ENCODE data around the gene VPS13D. TPM values are rescaled to one million over a fixed set of nuclear protein-coding genes. Genes with fewer than 3 reads are reported as not detected.

VPS13D gene
- total RNA-seq, 1 experiment from 2014 or later, result 33.1 TPM

- ChIA-PET POLR2A (no interaction called here), CTCF (no interaction called here)
- H3K9me3 ChIP-seq (ENCODE audit: control insufficient read depth, insufficient read depth, low read depth, low read length), result no peaks in the 10 kb centered on the region
- peaks cover 10% of the 10 kb centered on the region for H3K36me3 ChIP-seq (ENCODE audit: control insufficient read depth, insufficient read depth, low read length)
- intact Hi-C loops (cut with micrococcal nuclease; ENCODE audit: unreplicated experiment) (no loop called here), in situ Hi-C loops (cut with HindIII; ENCODE audit: low pct_unique_long_range_greater_than_20kb, low sequenced_read_pairs) (no loop called here)
- no peak overlapping the region for H3K4me3 ChIP-seq (ENCODE audit: low read depth in 2 of 2, low read length in 2 of 2)
- ATAC-seq, result no peak
- no TSS peak for BruUV-seq (replicated peaks)
- H3K27ac ChIP-seq (ENCODE audit: low read length), result no peak overlapping the region; the same call in 1 of the 2 replicates
- no peak for DNase-seq (ENCODE audit: low read depth, low spot score)
- TF ChIP-seq CTCF (IDR thresholded peaks at IDR 0.05) (no peak), SIN3A (IDR thresholded peaks at IDR 0.05; ENCODE audit: borderline replicate concordance, insufficient read depth, low read depth, low read length) (no peak), POLR2AphosphoS5 (IDR thresholded peaks at IDR 0.05; ENCODE audit: low read depth, low read length) (no peak), REST (IDR thresholded peaks at IDR 0.05; ENCODE audit: insufficient read depth in 1 of 2, low read depth in 2 of 2, low read length in 1 of 2) (no peak), TCF7L2 (IDR thresholded peaks at IDR 0.05; ENCODE audit: low read depth, low read length) (no peak)
- H3K4me1 ChIP-seq (ENCODE audit: control insufficient read depth, insufficient read depth, low read length), result no peaks in the 10 kb centered on the region; the same call in 1 of the 2 replicates
- H3K27me3 ChIP-seq (ENCODE audit: control insufficient read depth, insufficient read depth, low read length), result no peaks in the 10 kb centered on the region
Observed at GRCh38 chr1:12338017-12338416, 108.2 kb downstream of the VPS13D start.

- Histone ChIP-seq H3K4me1 (ENCODE audit: control insufficient read depth, insufficient read depth, low read length) (no peaks in the 10 kb centered on the region; the same call in 1 of the 2 replicates), H3K4me3 (ENCODE audit: low read depth in 2 of 2, low read length in 2 of 2) (no peak overlapping the region), H3K27ac (ENCODE audit: low read length) (no peak overlapping the region), H3K9me3 (ENCODE audit: control insufficient read depth, insufficient read depth, low read depth, low read length) (no peaks in the 10 kb centered on the region), H3K36me3 (ENCODE audit: control insufficient read depth, insufficient read depth, low read length) (peaks cover 9% of the 10 kb centered on the region), H3K27me3 (ENCODE audit: control insufficient read depth, insufficient read depth, low read length) (no peaks in the 10 kb centered on the region)
- DNase-seq (ENCODE audit: low read depth, low spot score) (no peak), ATAC-seq (no peak)
- intact Hi-C loops (cut with micrococcal nuclease; ENCODE audit: unreplicated experiment), result no loop called here
- in situ Hi-C loops (cut with HindIII; ENCODE audit: low pct_unique_long_range_greater_than_20kb, low sequenced_read_pairs), result no loop called here
- ChIA-PET CTCF (no interaction called here), POLR2A (no interaction called here)
- no TSS peak for BruUV-seq (replicated peaks)
- TF ChIP-seq SIN3A (IDR thresholded peaks at IDR 0.05; ENCODE audit: borderline replicate concordance, insufficient read depth, low read depth, low read length) (no peak), TCF7L2 (IDR thresholded peaks at IDR 0.05; ENCODE audit: low read depth, low read length) (no peak), POLR2AphosphoS5 (IDR thresholded peaks at IDR 0.05; ENCODE audit: low read depth, low read length) (no peak), REST (IDR thresholded peaks at IDR 0.05; ENCODE audit: insufficient read depth in 1 of 2, low read depth in 2 of 2, low read length in 1 of 2) (no peak), CTCF (IDR thresholded peaks at IDR 0.05) (no peak)
Observed at GRCh38 chr1:12338823-12339222, 109.0 kb downstream of the VPS13D start.

Measured in Panc1 (cell line).